ENCODE results near the gene LARP1.
"Not testable (repeated sequence)": the region's sequence is repeated elsewhere in the genome, so short reads cannot be mapped to it uniquely, and the experiment has no call there.

Gene LARP1

DNA sequence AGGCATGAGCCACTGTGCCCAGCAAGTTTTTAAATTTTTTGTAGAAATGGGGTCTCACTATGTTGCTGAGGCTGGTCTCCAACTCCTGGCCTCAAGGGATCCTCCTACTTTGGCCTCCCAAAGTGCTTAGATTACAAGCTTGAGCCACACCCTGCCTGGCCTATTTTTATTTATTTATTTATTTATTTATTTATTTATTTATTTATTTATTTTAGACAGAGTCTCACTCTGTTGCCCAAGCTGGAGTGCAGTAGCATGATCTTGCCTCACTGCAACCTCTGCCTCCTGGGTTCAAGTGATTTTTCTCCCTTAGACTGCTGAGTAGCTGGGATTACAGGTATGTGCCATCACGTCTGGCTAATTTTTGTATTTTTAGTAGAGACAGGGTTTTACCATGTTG lies 18.8 kb upstream of the LARP1 start:
- not testable (repeated sequence) for DNase-seq

DNA sequence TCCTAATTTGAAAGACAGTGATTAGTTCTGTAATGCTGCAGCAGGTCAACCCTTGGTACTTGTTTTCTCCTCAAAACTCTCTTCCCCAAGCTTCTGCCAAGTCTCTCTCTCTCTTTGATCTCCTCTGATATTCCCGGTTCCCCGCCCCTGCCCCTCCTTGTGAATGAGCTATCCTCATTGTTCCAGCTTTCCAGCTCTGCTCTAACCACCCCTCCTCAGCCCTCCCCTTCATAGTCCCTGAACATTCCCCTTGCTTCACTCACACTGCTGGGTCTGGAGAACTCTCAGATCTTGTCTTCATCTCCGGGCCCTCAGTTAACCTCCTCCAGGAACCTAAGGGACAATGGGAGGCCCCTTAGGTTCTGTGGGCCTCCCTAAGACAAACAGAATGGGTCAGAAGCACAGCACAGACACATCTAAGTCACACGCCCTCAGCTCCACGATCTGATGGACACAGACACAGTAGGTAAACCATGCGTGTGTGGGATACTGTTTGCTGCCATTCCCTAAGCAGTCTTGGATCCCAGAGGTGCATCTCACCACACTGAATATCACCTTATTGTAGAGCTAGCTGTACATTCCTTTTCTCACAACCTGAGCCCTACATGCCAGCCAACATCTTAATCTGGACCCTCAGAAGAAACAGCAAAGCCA lies 17.4 kb upstream of the LARP1 start:
- no peak for DNase-seq

DNA sequence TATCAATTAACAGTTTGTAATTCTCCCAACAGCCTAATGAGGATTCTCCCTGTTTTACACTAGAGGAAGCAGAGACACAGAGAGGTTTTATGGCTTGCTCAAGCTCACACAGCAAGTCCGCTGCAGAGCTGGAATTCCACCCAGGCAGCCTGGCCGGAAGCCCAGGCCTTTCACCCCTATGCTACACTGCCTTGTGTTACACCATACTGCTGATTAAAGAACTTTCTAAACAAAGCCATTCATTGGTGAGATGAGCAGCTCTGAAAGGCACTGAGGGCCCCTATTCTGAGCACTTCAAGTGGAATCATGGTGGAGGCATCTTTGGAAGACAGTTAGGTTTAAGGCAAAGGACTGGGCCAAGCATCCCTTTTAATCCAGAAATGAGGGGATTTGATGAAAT lies 14.7 kb upstream of the LARP1 start:
- no peak for DNase-seq

DNA sequence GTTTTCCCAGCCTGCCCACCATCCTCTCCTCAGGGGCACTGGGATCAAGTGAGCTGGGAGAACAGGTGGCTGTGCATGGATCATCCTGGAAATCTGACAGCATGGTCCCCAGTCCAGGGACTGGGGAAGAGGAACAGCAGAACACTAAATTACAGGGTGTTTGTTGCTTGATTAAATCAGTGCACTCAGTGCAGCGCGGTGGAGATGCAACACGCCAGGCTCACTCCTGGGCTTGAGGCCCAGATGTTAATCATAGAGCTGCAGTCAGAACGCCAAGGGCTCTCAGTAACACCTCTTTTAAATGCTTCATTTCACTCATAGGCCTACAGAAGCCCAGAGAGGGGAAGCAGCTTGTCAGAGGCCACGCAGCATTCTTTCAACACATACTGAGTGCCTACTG lies 14.2 kb upstream of the LARP1 start:
- DNase-seq: no peak

DNA sequence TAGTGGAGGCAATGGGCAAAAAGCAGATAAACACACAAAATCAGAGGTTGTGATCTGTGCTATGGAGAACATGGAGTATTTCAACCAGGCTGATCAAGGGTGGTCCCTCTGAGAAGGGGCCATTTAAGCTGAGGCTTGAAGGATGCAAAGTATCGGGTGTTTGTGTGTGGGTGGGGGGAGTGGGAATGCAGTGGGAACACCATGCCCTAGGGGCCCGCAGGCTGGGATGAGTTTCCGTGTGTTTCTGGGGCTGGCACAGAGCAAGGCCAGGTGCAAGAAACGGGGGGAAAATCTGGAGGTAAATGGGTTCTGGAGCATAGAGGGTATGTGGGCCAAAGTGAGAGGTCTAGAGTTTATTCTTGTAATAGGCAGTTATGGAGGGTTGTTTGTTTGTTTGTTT lies 13.8 kb upstream of the LARP1 start:
- DNase-seq: no peak

DNA sequence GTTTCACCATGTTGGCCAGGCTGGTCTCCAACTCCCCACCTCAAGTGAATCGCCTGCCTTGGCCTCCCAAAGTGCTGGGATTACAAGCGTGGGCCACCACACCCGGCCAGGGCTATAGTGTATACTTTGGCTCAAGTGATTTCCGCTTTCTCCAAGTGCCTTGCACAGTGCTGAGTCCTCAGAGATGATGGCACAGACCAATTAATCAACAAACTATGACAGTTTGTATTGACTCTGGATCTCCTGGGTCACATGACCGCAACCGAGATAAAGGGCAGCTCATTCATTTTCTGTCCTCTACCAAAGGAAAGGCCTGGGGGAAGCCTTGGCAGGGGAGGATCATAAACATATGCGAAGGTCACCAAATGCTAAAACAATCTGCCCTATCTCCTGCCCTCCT lies 11.4 kb upstream of the LARP1 start:
- no peak for DNase-seq

DNA sequence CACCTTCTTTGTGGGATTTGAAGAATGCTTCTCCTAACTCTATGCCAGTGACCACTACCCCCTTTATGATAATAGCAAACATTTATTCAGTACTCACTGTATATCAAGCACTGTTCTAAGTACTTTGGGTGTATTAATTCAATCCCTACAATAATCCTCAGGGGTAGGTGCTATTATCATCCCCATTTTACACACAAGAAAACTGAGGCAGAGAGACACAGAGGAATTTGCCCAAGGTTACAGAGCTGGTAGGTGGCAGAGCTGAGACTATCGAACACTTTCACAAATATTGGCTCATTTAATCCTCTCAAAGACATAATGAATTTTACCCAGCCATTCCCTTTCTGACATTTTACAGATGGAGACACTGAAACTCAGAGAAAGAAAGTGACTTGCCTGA lies 9.8 kb upstream of the LARP1 start:
- DNase-seq: no peak

DNA sequence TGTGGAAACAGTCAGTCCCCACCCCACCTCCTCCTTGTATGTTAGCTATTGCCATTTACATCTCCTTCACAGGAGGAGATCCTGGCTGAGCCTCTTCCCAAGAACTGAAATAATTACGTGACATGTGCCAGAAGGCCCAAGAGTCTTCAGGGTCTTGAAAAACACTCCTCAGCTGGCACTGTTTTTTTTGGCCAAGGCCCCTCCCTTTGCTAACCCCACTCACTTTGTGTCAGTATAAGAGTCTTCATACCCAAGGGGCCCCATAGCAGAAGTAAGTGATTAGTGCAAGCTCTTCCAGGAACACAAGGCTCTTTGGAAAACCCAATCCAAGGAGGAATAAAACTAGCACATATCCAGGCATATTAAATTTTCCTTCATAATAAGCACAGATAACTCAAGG lies 5.7 kb upstream of the LARP1 start:
- no peak for DNase-seq

DNA sequence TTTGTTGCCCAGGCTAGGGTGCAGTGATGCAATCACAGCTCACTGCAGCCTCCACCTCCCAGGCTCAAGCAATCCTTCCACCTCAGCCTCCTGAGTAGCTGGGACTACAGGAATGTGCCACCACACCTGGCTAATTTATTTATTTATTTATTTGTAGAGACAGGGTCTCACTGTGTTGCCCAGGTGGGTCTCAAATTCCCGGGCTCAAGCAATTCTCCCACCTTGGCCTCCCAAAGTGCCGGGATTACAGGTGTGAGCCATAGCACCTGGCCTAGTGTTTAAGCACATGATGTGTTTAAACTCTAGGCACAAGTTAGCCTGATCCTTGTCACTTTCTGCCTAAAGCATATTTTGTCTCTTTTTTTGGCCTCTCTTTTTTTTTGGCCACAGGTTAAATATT lies 4.5 kb upstream of the LARP1 start:
- DNase-seq: not testable (repeated sequence)

DNA sequence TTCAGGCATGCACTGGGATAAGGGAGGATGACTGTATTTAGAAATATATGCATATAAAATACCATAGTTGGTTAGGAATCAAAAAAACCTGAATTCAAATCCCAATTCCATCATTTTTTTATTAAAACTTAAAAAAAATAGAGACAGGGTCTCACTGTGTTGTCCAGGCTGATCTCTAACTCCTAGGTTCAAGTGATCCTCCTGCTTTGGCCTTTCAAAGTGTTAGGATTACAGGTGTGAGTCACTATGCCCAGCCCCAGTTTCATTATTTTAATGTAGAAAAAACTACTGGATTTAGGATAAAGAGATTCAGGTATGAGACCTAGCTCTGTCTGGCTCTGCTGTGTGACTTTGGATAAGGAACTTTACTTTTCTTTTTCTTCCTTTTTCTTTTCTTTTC lies 3.3 kb upstream of the LARP1 start:
- DNase-seq: no peak

DNA sequence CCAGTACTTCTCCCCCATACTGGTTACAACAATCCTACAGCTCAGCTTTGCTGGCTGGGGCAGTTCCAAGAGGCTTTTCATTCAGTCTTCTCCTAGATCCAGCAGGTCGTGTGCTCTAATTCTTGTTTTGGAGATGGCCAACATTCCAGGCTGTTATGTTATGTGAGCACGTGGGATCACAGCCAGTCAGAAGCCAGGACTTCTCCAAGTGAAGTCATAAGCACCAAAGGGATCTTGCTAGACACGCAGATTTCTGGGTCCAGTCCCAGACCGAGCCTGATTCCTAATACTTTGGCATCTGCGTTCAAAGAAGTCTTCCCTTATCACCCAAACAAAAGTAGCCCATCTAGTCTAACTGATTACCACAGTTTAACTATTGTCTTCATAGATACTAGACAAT lies 1.4 kb upstream of the LARP1 start:
- no peak for DNase-seq

DNA sequence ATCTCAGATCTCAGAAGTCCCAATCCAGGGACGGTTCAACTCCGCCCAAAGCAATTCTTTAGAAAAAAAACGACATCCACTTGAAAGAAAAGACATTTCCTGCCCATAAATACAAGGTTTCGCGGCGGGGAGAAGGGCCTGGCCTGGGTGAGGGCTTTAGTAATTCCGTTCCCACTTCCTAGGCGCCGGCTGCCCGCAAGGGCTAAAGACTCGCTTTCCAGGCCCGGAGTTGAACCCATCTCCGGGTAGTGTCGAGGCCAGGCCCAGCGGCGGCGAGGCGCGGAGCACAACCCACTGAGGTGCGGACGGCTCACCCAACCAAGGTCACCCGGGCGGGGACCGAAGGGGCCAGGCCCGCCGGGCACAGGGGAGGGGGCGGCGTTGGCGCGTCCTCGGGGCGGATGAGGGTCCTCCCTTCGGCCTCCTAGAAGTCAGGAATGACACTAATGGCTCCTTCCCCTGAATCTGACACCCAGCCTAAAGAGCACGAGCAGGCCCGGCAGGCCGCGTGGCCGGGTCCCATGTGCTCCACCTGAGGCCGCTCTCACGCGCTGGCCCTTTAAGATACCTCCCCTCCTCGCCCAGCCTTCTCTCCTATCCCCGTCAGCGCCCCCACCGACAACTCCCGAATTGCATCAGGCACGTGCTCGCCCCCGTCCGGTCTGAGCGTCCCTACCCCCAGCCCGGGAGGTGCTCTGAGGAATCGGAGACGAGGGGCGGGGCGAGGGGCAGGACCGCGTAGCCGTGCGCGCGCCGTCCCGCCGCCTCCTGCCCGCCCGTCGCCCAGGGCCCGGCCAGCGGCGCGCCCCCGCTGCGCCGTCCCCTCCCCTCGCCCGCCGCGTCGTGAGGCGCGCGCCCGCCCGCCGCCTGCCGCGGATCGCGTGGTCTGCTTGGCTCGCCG lies 467 bp upstream of the LARP1 start:
- peak; percentile 96 for DNase-seq

DNA sequence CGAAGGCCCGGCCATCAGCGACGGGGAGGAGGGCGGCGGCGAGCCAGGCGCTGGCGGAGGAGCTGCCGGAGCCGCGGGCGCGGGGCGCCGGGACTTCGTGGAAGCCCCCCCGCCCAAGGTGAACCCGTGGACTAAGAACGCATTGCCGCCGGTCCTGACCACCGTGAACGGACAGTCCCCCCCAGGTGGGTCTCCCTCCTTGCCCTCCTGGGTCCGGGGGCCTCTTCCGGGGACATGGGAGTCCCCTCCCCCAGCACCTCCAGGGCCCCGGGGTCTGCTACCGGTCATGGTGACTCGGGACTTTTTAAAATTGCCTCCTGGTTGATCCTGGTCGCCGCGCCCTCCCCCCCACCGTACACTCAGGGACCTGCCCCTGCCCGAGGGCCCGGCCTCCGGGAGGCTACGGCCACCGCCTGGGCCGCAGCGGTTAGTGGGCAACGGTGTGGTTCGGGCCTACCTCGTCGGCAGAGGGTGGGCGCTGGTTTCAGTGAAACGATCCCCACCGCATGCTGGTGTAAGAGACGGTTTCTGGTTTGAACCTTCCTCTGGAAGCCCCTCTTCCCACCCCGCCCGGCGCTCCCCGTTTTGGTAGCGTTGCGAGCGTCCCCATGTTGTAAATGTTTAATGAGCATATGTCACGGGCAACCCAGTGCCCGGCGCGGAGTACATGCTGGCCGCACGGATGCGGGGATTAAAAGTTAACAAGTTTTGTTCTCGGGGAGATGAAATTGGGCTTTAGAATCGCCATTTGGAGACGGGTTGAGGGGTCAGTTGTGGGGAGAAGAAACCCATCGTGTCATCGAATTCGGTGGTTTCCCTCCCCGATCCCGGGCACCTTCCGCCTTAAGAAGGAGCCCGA lies 1.1 kb downstream of the LARP1 start:
- DNase-seq: no peak

DNA sequence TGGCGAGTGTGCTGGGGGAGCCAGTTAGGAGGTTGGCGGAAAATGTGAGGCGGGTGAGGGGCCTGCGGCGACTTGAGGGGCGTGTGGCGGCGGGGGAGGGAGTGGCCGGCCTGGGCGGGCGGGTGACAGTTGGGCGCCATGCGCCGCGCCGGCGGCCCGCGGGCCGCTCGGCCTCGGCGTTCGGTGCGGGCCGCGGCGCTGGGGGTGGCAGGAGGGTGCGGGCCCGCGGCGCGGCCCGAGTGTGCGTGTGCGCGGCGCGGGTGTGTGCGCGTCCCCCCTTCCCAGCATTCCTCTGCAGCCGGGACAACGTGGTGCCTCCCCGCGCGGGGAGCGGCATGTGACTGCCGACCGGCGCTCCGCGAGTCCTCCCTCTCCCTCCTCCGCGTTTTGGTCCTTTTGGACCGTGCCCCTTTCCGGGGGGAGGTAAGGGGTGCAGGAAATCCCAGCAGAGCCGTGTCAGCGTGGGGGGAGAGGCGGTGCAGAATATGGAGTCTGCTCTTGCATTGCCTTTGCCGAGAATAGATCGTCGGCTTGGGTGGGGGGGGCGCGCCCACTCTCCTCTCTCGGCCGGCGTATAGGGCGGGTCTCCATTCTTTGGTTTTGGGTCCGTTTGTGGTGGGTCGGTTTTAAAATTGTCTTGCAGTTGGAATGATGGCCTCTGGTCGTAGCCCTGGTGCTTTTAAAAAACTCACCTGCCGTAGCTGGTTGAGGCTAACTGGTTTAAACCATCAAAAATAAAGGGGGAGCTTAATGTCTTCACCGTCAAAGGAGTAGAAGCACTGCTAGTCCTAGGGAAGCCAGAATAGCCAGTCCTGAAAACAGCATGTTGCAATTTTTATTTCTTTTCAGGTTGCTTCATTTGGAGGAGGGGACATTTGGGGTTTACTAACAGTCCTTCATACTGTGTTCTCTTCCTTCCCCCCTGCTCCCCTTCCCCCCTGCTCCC lies 2.0 kb downstream of the LARP1 start:
- no peak for DNase-seq

DNA sequence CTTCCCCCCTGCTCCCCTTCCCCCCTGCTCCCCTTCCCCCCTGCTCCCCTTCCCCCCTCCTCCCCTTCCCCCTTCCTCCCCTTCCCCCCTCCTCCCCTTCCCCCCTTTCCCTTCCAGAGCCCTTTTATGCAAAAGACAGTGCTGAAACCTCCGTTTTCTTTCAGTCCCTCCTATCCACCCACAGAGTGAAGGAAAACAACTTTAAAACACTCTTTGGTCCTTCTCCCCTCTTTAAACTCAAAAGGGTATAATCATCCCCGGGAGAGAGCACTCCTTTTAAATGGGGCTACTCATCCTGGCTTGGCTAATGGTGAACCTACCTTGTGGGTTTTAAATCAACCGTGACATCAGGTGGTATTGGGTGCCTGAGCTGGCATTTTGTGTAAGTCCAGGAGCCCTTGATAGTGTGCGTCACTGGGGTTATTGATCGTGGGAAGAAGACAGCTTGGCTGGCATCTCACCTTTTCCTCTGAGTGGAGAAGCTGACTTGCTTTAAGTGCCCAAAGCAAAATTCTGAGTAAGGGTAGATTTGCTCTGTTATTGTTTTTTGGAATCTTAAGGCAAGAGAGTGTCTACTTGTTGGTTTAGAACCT lies 2.7 kb downstream of the LARP1 start:
- DNase-seq: no peak

DNA sequence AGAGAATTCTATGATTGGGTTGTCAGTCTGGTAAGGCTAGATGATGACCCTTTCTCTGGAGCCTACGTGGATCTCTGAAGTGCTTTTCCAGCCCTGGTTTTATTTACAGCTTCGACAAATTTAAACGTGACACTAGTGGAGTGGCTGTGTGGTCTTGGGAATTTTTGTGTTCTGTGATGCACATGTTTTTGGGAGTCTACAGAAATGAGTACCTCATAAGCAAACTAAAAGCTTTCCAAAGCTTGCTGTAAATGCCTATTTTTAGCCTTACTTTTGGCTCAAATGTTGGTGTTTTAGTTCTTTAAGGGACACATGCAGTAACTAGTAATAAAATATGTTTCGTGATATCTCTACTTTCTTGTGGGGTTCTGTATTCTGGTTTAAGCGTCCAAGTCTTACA lies 3.3 kb downstream of the LARP1 start:
- no peak for DNase-seq

DNA sequence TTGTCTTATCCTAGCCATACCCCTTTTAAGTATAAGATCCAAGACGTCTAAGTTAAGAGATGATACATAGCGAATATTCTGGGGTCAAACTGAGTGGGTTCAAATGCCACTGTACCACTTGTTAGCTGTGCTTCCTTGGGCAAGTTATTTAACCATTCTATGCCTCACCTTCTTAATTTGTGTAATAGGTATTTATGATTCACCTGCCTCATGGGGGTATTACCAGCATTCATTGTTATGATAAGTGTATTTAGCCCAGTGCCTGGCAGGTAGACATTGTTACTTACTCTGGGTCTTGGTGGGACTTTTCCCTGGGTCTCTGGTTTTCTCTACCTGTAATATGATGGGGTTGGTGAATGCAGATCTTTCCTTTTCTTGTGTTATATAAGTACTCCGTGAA lies 3.8 kb downstream of the LARP1 start:
- DNase-seq: no peak

DNA sequence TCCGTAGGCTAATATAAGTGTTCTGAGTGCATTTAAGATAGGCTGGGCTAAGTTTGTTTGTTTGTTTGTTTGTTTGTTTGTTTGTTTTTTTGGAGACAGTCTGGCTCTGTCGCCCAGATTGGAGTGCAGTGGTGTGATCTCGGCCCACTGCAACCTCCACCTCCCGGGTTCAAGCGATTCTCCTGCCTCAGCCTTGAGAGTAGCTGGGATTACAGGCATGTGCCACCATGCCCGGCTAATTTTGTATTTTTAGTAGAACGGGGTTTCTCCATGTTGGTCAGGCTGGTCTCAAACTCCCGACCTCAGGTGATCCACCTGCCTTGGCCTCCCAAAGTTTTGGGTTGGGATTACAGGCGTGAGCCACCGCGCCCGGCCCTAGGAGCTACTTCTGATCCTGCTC lies 4.7 kb downstream of the LARP1 start:
- DNase-seq: not testable (repeated sequence)

DNA sequence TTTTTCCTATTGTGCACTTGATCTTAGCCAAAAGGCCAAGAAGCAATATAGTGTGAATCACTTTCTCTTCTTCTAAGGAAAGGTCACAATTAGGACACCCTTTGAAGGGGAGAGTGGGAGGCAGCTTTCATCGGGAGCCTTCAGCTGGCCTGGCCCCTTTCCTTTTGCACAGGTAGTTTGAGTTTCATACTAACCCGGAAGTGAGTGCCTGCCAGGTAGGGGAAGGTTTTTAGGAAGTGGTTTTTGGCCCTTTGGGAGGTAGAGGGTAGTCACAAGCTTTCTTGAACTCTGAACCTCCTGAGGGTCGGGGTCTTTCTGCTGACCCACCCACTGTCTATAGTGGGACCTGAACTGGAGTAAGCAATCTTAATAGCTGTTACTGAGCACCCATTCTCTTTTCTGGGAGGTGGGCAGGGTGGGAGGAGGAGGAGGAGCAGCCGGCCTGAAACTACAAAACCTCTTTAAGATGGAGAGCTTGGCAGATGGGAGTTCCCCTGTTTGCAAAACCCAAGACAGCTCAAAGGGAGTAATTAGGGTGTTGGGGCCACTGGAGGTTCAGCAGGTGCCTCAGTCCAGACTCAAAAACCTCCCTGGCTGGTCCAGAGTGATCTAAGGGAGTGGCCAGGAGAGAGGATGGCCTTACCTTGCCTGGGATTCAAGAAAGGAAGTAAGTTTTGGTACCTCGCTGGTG lies 6.0 kb downstream of the LARP1 start:
- DNase-seq: no peak

DNA sequence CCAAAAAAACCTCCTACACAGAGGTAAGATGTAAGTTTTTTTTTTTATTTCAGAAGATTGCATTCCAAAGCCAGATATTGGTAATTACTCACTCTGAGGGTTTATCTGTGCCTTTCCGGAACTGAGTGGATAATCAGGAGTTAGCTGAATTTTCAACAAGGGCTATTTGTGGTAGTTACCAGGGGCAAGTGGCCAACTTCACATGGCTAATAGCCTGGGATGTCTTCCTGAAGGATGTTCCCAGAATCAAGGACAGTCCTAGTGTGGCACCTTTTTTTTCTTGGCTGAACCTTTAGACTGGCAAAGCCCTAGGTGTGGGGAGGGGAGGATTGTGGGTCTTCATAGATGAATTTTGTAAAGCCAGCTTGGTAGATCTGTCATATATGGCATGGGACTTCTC lies 7.1 kb downstream of the LARP1 start:
- DNase-seq: no peak

DNA sequence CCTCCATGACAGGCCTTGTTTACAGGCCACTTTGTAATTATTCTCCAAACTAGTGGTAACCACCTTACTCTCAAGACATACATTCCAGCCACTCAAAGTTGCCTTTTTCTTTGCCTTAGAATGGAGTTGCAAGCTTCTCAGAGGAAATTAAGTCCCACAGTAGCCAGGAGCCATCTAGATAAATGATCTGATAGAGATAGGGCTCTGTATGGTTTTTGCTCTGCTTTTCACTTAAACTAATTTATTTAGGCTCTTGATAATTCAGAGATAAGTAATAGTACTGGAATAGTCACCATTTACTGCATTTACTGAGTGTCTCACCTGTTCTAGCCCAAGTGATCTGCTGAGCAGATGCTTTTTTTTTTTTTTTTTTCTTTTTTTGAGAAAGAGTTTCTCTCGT lies 7.5 kb downstream of the LARP1 start:
- DNase-seq: no peak
